Dermis microvascular lymphatic vessel endothelial cell (primary cell): ENCODE data around the gene ADRB2. TPM values are rescaled to one million over a fixed set of nuclear protein-coding genes. Genes with fewer than 3 reads are reported as not detected.

ENCODE experiments used
- DNase-seq, 2 donors: peaks; one replicate each; pipeline versions ENCODE4 v3.0.0 to v3.0.0-alpha.2; 2010; ENCODE audit warnings: low read depth in 2 of 2
- total RNA-seq: library from RNA; depleted of rRNA; stranded (reverse); fragments of >200 nt; gene quantifications from 2 replicates; pipeline ENCODE4 v1.2.1, GENCODE V29; 2014

ADRB2 gene
- total RNA-seq, 1 donor from 2014 or later: 10.7 TPM

- peak in 1 of 2 donors; percentile 84 for DNase-seq
Measured at GRCh38 chr5:148805326-148806290, 20.8 kb upstream of the ADRB2 start.

- peak in 1 of 2 donors; percentile 36 for DNase-seq
Measured at GRCh38 chr5:148806520-148806931, 19.9 kb upstream of the ADRB2 start.

GRCh38 chr5:148807851-148808250 is 18.6 kb upstream of the ADRB2 start:
- DNase-seq: no peak

GRCh38 chr5:148808864-148809642 is 17.4 kb upstream of the ADRB2 start:
- no peak for DNase-seq

GRCh38 chr5:148809781-148810524 is 16.5 kb upstream of the ADRB2 start:
- DNase-seq: no peak

- DNase-seq: no peak
Measured at GRCh38 chr5:148810823-148811222, 15.6 kb upstream of the ADRB2 start.

- DNase-seq: no peak
Measured at GRCh38 chr5:148811756-148812155, 14.7 kb upstream of the ADRB2 start.

- no peak for DNase-seq
Measured at GRCh38 chr5:148815086-148815485, 11.3 kb upstream of the ADRB2 start.

- no peak for DNase-seq
Measured at GRCh38 chr5:148815578-148815977, 10.8 kb upstream of the ADRB2 start.

GRCh38 chr5:148816357-148816756 is 10.1 kb upstream of the ADRB2 start:
- DNase-seq: no peak

- no peak for DNase-seq
Measured at GRCh38 chr5:148816782-148817181, 9.6 kb upstream of the ADRB2 start.

GRCh38 chr5:148817606-148818005 is 8.8 kb upstream of the ADRB2 start:
- DNase-seq: no peak

- DNase-seq: peak in 1 of 2 donors; percentile 52
Measured at GRCh38 chr5:148820461-148821395, 5.7 kb upstream of the ADRB2 start.

GRCh38 chr5:148823871-148824270 is 2.5 kb upstream of the ADRB2 start:
- DNase-seq: no peak

GRCh38 chr5:148825716-148826052 is 727 bp upstream of the ADRB2 start:
- no peak for DNase-seq

GRCh38 chr5:148826739-148827070 is 294 bp downstream of the ADRB2 start:
- DNase-seq: no peak

GRCh38 chr5:148827723-148828122 is 1.3 kb downstream of the ADRB2 start:
- DNase-seq: peak in 1 of 2 donors; percentile 71

GRCh38 chr5:148828511-148829247 is 2.3 kb downstream of the ADRB2 start:
- peak in 1 of 2 donors; percentile 57 for DNase-seq

- no peak for DNase-seq
Measured at GRCh38 chr5:148829248-148829594, 2.8 kb downstream of the ADRB2 start.

- DNase-seq: no peak
Measured at GRCh38 chr5:148829734-148830133, 3.3 kb downstream of the ADRB2 start.
